Right renal cortex interstitium (tissue), 3 donors: ENCODE results near the gene SPTBN1. TPM values are rescaled to one million over a fixed set of nuclear protein-coding genes. Genes with fewer than 3 reads are reported as not detected.

Experiments
- DNase-seq, 3 donors: peaks; one replicate each; pipeline ENCODE4 v3.0.0-alpha.2; 2013; ENCODE audit warnings: low read depth in 3 of 3, low spot score in 2 of 3
- polyA plus RNA-seq, 3 donors: library from polyadenylated mRNA; unstranded; fragments of 120-200 nt; gene quantifications; one replicate each; pipeline ENCODE4 v1.2.1, GENCODE V29; 2013; ENCODE audit not compliant: insufficient read length in 3 of 3

Gene SPTBN1
- polyA plus RNA-seq, 3 donors = 222 to 230 (median 225) TPM

- DNase-seq = no peak
Observed at GRCh38 chr2:54546518-54546917, 90.4 kb downstream of the SPTBN1 start.

- DNase-seq = no peak
Observed at GRCh38 chr2:54546923-54547720, 91.0 kb downstream of the SPTBN1 start.

GRCh38 chr2:54549430-54549829 is 93.3 kb downstream of the SPTBN1 start:
- no peak for DNase-seq

- no peak for DNase-seq
Observed at GRCh38 chr2:54549917-54550518, 93.9 kb downstream of the SPTBN1 start.

GRCh38 chr2:54550547-54550946 is 94.4 kb downstream of the SPTBN1 start:
- no peak for DNase-seq

GRCh38 chr2:54551123-54551756 is 95.1 kb downstream of the SPTBN1 start:
- no peak for DNase-seq

GRCh38 chr2:54553075-54553474 is 96.9 kb downstream of the SPTBN1 start:
- no peak for DNase-seq

- no peak for DNase-seq
Observed at GRCh38 chr2:54553775-54554174, 97.6 kb downstream of the SPTBN1 start.

GRCh38 chr2:54555318-54555837 is 99.3 kb downstream of the SPTBN1 start:
- no peak for DNase-seq

GRCh38 chr2:54556621-54557121 is 100.5 kb downstream of the SPTBN1 start:
- DNase-seq = no peak

GRCh38 chr2:54557211-54557600 is 101.1 kb downstream of the SPTBN1 start:
- DNase-seq = no peak

GRCh38 chr2:54557601-54558187 is 101.6 kb downstream of the SPTBN1 start:
- no peak for DNase-seq

- DNase-seq = no peak
Observed at GRCh38 chr2:54558188-54559005, 102.3 kb downstream of the SPTBN1 start.

- no peak for DNase-seq
Observed at GRCh38 chr2:54559006-54559445, 102.9 kb downstream of the SPTBN1 start.

GRCh38 chr2:54559593-54560145 is 103.5 kb downstream of the SPTBN1 start:
- no peak for DNase-seq

GRCh38 chr2:54560146-54560881 is 104.2 kb downstream of the SPTBN1 start:
- no peak for DNase-seq

- DNase-seq = no peak
Observed at GRCh38 chr2:54561010-54561409, 104.9 kb downstream of the SPTBN1 start.

- no peak for DNase-seq
Observed at GRCh38 chr2:54564439-54564838, 108.3 kb downstream of the SPTBN1 start.

GRCh38 chr2:54565551-54565950 is 109.4 kb downstream of the SPTBN1 start:
- DNase-seq = no peak
